SK-N-SH treated with all-trans-retinoic acid at 6 μM for 48 hours (cell line): ENCODE measurements around the gene SGCA.

Experiments
- ATAC-seq: fragments of 200-7000 bp; cut with Tn5 transposase; 3 replicates; pipeline ENCODE4 v1.9.1; 2020; ENCODE audit warnings: mild to moderate bottlenecking, moderate library complexity
- ARNTL ChIP-seq: fragments of 450-650 bp; formaldehyde crosslinking; IDR thresholded peaks from 2 replicates; pipeline ENCODE4 v1.5.0; 2020; ENCODE audit warnings: low read depth, mild to moderate bottlenecking, moderate library complexity, borderline replicate concordance
- CREB5 ChIP-seq: fragments of 250-450 bp; sonication (Bioruptor Pico); IDR thresholded peaks from 2 replicates; pipeline ENCODE4 v1.5.1; 2020; ENCODE audit warnings: low read depth, mild to moderate bottlenecking, moderate library complexity
- CSDC2 ChIP-seq: fragments of 250-450 bp; sonication (Bioruptor Pico); IDR thresholded peaks from 2 replicates; pipeline ENCODE4 v1.5.0; 2020; ENCODE audit warnings: mild to moderate bottlenecking, moderate library complexity
- ESRRG ChIP-seq: fragments of 250-450 bp; sonication (Bioruptor Pico); IDR thresholded peaks from 2 replicates; pipeline ENCODE4 v1.6.1; 2021; ENCODE audit warnings: mild to moderate bottlenecking
- GLIS3 ChIP-seq: fragments of 250-450 bp; sonication (Bioruptor Pico); IDR thresholded peaks from 2 replicates; pipeline ENCODE4 v1.5.0; 2020; ENCODE audit warnings: mild to moderate bottlenecking, moderate library complexity
- OSR1 ChIP-seq: fragments of 250-450 bp; sonication (Bioruptor Pico); IDR thresholded peaks from 2 replicates; pipeline ENCODE4 v1.8.0; 2022; ENCODE audit warnings: moderate library complexity, mild to moderate bottlenecking, inconsistent platforms
- POU6F1 ChIP-seq: fragments of 250-450 bp; sonication (Bioruptor Pico); IDR thresholded peaks from 2 replicates; pipeline ENCODE4 v1.8.0; 2021; ENCODE audit warnings: low read depth, mild to moderate bottlenecking, moderate library complexity, borderline replicate concordance
- PPARA ChIP-seq: fragments of 250-450 bp; sonication (Bioruptor Pico); IDR thresholded peaks from 2 replicates; pipeline ENCODE4 v1.5.0; 2020; ENCODE audit warnings: mild to moderate bottlenecking, borderline replicate concordance
- RARB ChIP-seq: fragments of 250-450 bp; sonication (Bioruptor Pico); IDR thresholded peaks from 2 replicates; pipeline ENCODE4 v1.8.0; 2021; ENCODE audit warnings: mild to moderate bottlenecking, moderate library complexity
- SNAI2 ChIP-seq: fragments of 250-450 bp; sonication (Bioruptor Pico); IDR thresholded peaks from 2 replicates; pipeline ENCODE4 v1.5.0; 2020; ENCODE audit warnings: mild to moderate bottlenecking, moderate library complexity
- TOX ChIP-seq: fragments of 250-450 bp; sonication (Bioruptor Pico); IDR thresholded peaks from 2 replicates; pipeline ENCODE4 v1.8.0; 2021; ENCODE audit warnings: mild to moderate bottlenecking, moderate library complexity, borderline replicate concordance
- ZFP3 ChIP-seq: fragments of 250-450 bp; sonication (Bioruptor Pico); IDR thresholded peaks from 2 replicates; pipeline ENCODE4 v1.5.0; 2020; ENCODE audit warnings: mild to moderate bottlenecking, moderate library complexity
- ZFP30 ChIP-seq: fragments of 450-650 bp; formaldehyde crosslinking; IDR thresholded peaks from 2 replicates; pipeline ENCODE4 v1.5.0; 2022; ENCODE audit warnings: mild to moderate bottlenecking, moderate library complexity
- ZNF565 ChIP-seq: fragments of 450-650 bp; formaldehyde crosslinking; conservative IDR thresholded peaks from 2 replicates; pipeline ENCODE4 v1.5.0; 2020; ENCODE audit warnings: low read depth, mild to moderate bottlenecking, moderate library complexity
- ZNF70 ChIP-seq: fragments of 450-650 bp; formaldehyde crosslinking; IDR thresholded peaks from 2 replicates; pipeline ENCODE4 v1.5.0; 2020; ENCODE audit warnings: mild to moderate bottlenecking, moderate library complexity
- ZNF8 ChIP-seq: fragments of 450-650 bp; formaldehyde crosslinking; IDR thresholded peaks from 2 replicates; pipeline ENCODE4 v1.5.0; 2020; ENCODE audit warnings: mild to moderate bottlenecking, moderate library complexity
- TF ChIP-seq, protein P1 (sequence below): fragments of 250-450 bp; sonication (Bioruptor Pico); IDR thresholded peaks from 2 replicates; pipeline ENCODE4 v1.5.1; 2021; ENCODE audit warnings: mild to moderate bottlenecking, moderate library complexity
- TF ChIP-seq, protein P2 (sequence below): fragments of 250-450 bp; sonication (Bioruptor Pico); IDR thresholded peaks from 2 replicates; pipeline ENCODE4 v1.8.0; 2020; ENCODE audit warnings: mild to moderate bottlenecking, moderate library complexity, borderline replicate concordance

Gene SGCA

DNA sequence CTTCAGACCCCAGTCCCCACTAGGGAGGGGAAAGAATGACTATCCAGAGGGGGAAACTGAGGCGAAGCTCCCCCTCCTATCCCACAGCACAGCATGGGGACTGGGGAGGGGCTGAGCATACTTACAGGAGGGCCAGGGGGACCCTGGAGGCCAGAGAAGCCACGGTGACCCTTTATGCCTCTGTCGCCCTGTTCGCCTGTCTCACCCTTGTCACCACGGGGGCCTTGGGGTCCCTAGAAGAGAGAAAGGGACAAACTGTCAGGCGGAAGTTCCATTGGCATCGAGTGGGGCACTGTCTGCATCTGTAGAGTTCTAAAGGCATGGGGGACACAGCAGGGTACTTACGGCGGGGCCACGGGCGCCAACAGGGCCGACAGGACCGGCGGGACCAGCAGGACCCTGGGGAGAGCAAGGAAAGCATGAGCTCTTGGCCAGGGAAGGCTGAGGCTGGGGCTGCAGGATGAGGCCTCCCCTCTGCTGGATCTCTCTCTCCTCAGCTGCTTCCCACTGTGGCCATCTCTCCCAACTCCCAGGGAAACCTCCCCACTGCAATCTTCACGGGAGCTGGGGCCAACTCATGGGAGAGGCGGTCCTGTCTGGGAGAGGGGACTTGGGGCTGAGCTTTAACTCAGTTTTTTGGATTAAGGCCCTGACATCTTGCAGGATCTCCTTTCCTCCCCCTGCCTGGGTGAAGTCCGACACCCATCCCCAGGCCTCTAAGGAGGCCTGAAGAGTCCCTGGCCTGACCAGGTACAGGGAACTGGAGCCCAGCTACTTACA, 22.1 kb downstream of the SGCA start:
- TF ChIP-seq CSDC2 (CRISPR knock-in tag) (no peak), ZNF70 (no peak), ZFP3 (CRISPR knock-in tag) (no peak), ZFP30 (no peak), ARNTL (CRISPR knock-in tag) (no peak), ESRRG (no peak), POU6F1 (CRISPR knock-in tag) (no peak), PPARA (no peak), TOX (CRISPR knock-in tag) (no peak), SNAI2 (CRISPR knock-in tag) (no peak), CREB5 (no peak)
- TF ChIP-seq, protein P1, sequence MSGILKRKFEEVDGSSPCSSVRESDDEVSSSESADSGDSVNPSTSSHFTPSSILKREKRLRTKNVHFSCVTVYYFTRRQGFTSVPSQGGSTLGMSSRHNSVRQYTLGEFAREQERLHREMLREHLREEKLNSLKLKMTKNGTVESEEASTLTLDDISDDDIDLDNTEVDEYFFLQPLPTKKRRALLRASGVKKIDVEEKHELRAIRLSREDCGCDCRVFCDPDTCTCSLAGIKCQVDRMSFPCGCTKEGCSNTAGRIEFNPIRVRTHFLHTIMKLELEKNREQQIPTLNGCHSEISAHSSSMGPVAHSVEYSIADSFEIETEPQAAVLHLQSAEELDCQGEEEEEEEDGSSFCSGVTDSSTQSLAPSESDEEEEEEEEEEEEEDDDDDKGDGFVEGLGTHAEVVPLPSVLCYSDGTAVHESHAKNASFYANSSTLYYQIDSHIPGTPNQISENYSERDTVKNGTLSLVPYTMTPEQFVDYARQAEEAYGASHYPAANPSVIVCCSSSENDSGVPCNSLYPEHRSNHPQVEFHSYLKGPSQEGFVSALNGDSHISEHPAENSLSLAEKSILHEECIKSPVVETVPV (CRISPR knock-in tag) = no peak
- no peak for ATAC-seq

DNA sequence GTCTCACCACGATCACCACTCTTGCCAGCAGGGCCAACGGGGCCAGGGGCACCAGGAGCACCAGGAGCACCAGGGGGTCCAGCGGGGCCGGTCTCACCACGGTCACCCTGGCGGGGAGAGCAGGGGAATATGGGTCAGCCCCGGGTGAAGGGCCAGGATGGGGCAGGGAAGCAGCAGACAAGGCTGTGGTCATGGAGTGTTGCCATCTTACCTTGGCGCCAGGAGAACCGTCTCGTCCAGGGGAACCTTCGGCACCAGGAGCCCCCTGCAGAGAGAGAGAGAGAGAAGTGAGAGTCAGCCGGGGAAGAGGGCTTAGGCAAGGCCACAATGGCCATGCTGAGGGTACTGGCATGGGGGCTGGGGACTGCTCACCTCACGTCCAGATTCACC, 22.7 kb downstream of the SGCA start:
- ATAC-seq = no peak

More for the DNA sequence above, 22.7 kb downstream of the SGCA start:
- TF ChIP-seq POU6F1 (CRISPR knock-in tag) (no peak), CSDC2 (CRISPR knock-in tag) (no peak), ZNF565 (CRISPR knock-in tag) (no peak), OSR1 (CRISPR knock-in tag) (no peak), ZFP30 (no peak), GLIS3 (no peak), ZNF70 (no peak), TOX (CRISPR knock-in tag) (no peak), ESRRG (no peak), ZNF8 (no peak), CREB5 (no peak), RARB (no peak)
- TF ChIP-seq, protein P2, sequence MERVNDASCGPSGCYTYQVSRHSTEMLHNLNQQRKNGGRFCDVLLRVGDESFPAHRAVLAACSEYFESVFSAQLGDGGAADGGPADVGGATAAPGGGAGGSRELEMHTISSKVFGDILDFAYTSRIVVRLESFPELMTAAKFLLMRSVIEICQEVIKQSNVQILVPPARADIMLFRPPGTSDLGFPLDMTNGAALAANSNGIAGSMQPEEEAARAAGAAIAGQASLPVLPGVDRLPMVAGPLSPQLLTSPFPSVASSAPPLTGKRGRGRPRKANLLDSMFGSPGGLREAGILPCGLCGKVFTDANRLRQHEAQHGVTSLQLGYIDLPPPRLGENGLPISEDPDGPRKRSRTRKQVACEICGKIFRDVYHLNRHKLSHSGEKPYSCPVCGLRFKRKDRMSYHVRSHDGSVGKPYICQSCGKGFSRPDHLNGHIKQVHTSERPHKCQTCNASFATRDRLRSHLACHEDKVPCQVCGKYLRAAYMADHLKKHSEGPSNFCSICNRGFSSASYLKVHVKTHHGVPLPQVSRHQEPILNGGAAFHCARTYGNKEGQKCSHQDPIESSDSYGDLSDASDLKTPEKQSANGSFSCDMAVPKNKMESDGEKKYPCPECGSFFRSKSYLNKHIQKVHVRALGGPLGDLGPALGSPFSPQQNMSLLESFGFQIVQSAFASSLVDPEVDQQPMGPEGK (CRISPR knock-in tag) = no peak
- TF ChIP-seq, all 23 proteins: peak for 0
